ENCODE data around the gene FBXL12.
A peak's percentile ranks its signal among the peaks of the same experiment; 100 is the strongest.
"Not testable (repeated sequence)": the region's sequence is repeated elsewhere in the genome, so short reads cannot be mapped to it uniquely, and the experiment has no call there.

The FBXL12 gene
- 38.5 reads per million, percentile 62 among the genes with 10 or more reads in this experiment for total RNA-seq

GRCh38 chr19:9818734-9819595 lies at the start of gene FBXL12:
FBXL12 (minus strand) TSS chr19:9819079; CDS start chr19:9818813, 266 bp downstream.
- peak; percentile 100 for DNase-seq

- peak; percentile 23 for DNase-seq
These were observed 47.0 kb upstream of the FBXL12 start for GRCh38 chr19:9865732-9866501.

GRCh38 chr19:9863759-9864158 lies 44.9 kb upstream of the FBXL12 start:
- no peak for DNase-seq

GRCh38 chr19:9862938-9863337 lies 44.1 kb upstream of the FBXL12 start:
- DNase-seq, result no peak

- DNase-seq, result no peak
These were observed 42.6 kb upstream of the FBXL12 start for GRCh38 chr19:9861503-9861902.

- no peak for DNase-seq
These were observed 41.5 kb upstream of the FBXL12 start for GRCh38 chr19:9860407-9860806.

GRCh38 chr19:9858766-9859165 lies 39.9 kb upstream of the FBXL12 start:
- no peak for DNase-seq

- no peak for DNase-seq
These were observed 39.3 kb upstream of the FBXL12 start for GRCh38 chr19:9857920-9858746.

GRCh38 chr19:9857076-9857721 lies 38.3 kb upstream of the FBXL12 start:
- no peak for DNase-seq

- DNase-seq, result no peak
These were observed 37.7 kb upstream of the FBXL12 start for GRCh38 chr19:9856609-9857008.

- no peak for DNase-seq
These were observed 35.5 kb upstream of the FBXL12 start for GRCh38 chr19:9854282-9854846.

GRCh38 chr19:9850235-9850959 lies 31.5 kb upstream of the FBXL12 start:
- no peak for DNase-seq

GRCh38 chr19:9849791-9850190 lies 30.9 kb upstream of the FBXL12 start:
- DNase-seq, result no peak

GRCh38 chr19:9848762-9849161 lies 29.9 kb upstream of the FBXL12 start:
- no peak for DNase-seq

- DNase-seq, result peak; percentile 21
These were observed 29.2 kb upstream of the FBXL12 start for GRCh38 chr19:9848060-9848459.

- no peak for DNase-seq
These were observed 28.3 kb upstream of the FBXL12 start for GRCh38 chr19:9847087-9847671.

- DNase-seq, result not testable (repeated sequence)
These were observed 24.9 kb upstream of the FBXL12 start for GRCh38 chr19:9843626-9844273.

GRCh38 chr19:9842834-9843625 lies 24.2 kb upstream of the FBXL12 start:
- no peak for DNase-seq

GRCh38 chr19:9839415-9839814 lies 20.5 kb upstream of the FBXL12 start:
- DNase-seq, result no peak

GRCh38 chr19:9838324-9838723 lies 19.4 kb upstream of the FBXL12 start:
- DNase-seq, result no peak
